Esophagus squamous epithelium (tissue), 5 donors: ENCODE results near the gene TRIM72. TPM values are rescaled to one million over a fixed set of nuclear protein-coding genes. Genes with fewer than 3 reads are reported as not detected.
"Not testable (repeated sequence)": the region's sequence is repeated elsewhere in the genome, so short reads cannot be mapped to it uniquely, and the experiment has no call there.

Experiments used
- DNase-seq: peaks from one replicate; lab custom pipeline; 2025; lab: John Stamatoyannopoulos, UW
- H3K27ac ChIP-seq, 4 donors: fragments of 200-600 bp; sonication (generic); one replicate each; pipeline ENCODE4 v1.5.1; 2016 to 2019; ENCODE audit warnings: mild to moderate bottlenecking in 1 of 4
- H3K27me3 ChIP-seq, 4 donors: fragments of 200-600 bp; sonication (generic); 1 replicate in 3 of 4; 2 replicates in 1 of 4; pipeline versions ENCODE4 v1.5.1 to v1.6.0; 2017 to 2021; ENCODE audit warnings: antibody characterized with exemption in 1 of 4
- H3K36me3 ChIP-seq, 3 donors: fragments of 200-600 bp; sonication (generic); one replicate each; pipeline ENCODE4 v1.5.1; 2016 to 2019
- H3K4me1 ChIP-seq, 3 donors: fragments of 200-600 bp; sonication (generic); one replicate each; pipeline ENCODE4 v1.5.1; 2017 to 2019
- H3K4me3 ChIP-seq, 4 donors: fragments of 200-600 bp; sonication (generic); 1 replicate in 3 of 4; 2 replicates in 1 of 4; pipeline ENCODE4 v1.5.1; 2016 to 2019; ENCODE audit warnings: mild to moderate bottlenecking in 2 of 4, moderate library complexity in 1 of 4
- H3K9me3 ChIP-seq, 3 donors: fragments of 200-600 bp; sonication (generic); one replicate each; pipeline ENCODE4 v1.5.1; 2016 to 2019
- CTCF ChIP-seq, 6 experiments: fragments of 450-650 bp in 4 of 6; fragments of 200-600 bp in 2 of 6; sonication (generic) in 2 of 6; IDR thresholded peaks; one replicate each; pipeline ENCODE4 v1.5.1; 2016 to 2019; ENCODE audit warnings: antibody characterized with exemption in 6 of 6, mild to moderate bottlenecking in 4 of 6, moderate library complexity in 4 of 6
- POLR2A ChIP-seq, 4 donors: fragments of 450-650 bp; IDR thresholded peaks; one replicate each; pipeline ENCODE4 v1.6.1; 2017; ENCODE audit warnings: antibody characterized with exemption in 4 of 4, mild to moderate bottlenecking in 4 of 4, moderate library complexity in 3 of 4
- WGBS, 2 donors: methylation state at CpG; one replicate each; pipeline ENCODE4 v1.1.5; 2018; 5-methylcytosine and 5-hydroxymethylcytosine counted together
- intact Hi-C: fragments of 100-400 bp; cut with DNase I; formaldehyde crosslinking; loops from one replicate; pipeline ENCODE4 v1.15.0; 2022
- total RNA-seq, 4 donors: library from RNA; depleted of rRNA; stranded (reverse); fragments of >200 nt; gene quantifications; one replicate each; pipeline ENCODE4 v1.1.0, GENCODE V29; 2016
- donor health status: DM: yes; HTN: yes; CAD: no.

TRIM72 gene
- total RNA-seq, 4 donors from 2014 or later: not detected

GRCh38 chr16:31238041-31238440 lies 24.1 kb downstream of the TRIM72 start:
- peaks cover 0 to 55% (median 0%) of the 10 kb centered on the region in 4 donors for H3K27me3 ChIP-seq
- TF ChIP-seq CTCF (IDR thresholded peaks at IDR 0.05) (no peak), POLR2A (IDR thresholded peaks at IDR 0.05) (no peak)
- peaks cover 0 to 9% (median 3%) of the 10 kb centered on the region in 3 donors for H3K4me1 ChIP-seq
- H3K9me3 ChIP-seq: peaks cover 0 to 7% (median 7%) of the 10 kb centered on the region in 3 donors
- 85 to 86% methylated on average over 4 of the region's 4 CpGs for WGBS, 2 donors
- intact Hi-C loops: no loop called here
- H3K27ac ChIP-seq: no peak overlapping the region
- H3K36me3 ChIP-seq: no peaks in the 10 kb centered on the region
- no peak for DNase-seq
- no peak overlapping the region for H3K4me3 ChIP-seq

GRCh38 chr16:31242206-31242605 lies 28.3 kb downstream of the TRIM72 start:
- intact Hi-C loops: no loop called here
- TF ChIP-seq CTCF (IDR thresholded peaks at IDR 0.05) (no peak), POLR2A (IDR thresholded peaks at IDR 0.05) (no peak)
- Histone ChIP-seq H3K36me3 (no peaks in the 10 kb centered on the region), H3K27ac (no peak overlapping the region), H3K9me3 (no peaks in the 10 kb centered on the region), H3K27me3 (peaks cover 0 to 56% (median 0%) of the 10 kb centered on the region in 4 donors), H3K4me1 (peaks cover 0 to 9% (median 3%) of the 10 kb centered on the region in 3 donors), H3K4me3 (no peak overlapping the region)
- WGBS, 2 donors: 24 to 31% methylated on average over 6 of the region's 6 CpGs
- DNase-seq: no peak

GRCh38 chr16:31243734-31244670 lies 30.1 kb downstream of the TRIM72 start:
- H3K36me3 ChIP-seq: no peaks in the 10 kb centered on the region
- intact Hi-C loops: no loop called here
- H3K27ac ChIP-seq: no peak overlapping the region
- H3K4me1 ChIP-seq: peaks cover 0 to 21% (median 3%) of the 10 kb centered on the region in 3 donors
- H3K4me3 ChIP-seq: no peak overlapping the region
- peaks cover 0 to 64% (median 0%) of the 10 kb centered on the region in 4 donors for H3K27me3 ChIP-seq
- no peak for DNase-seq
- no peak for TF ChIP-seq CTCF (IDR thresholded peaks at IDR 0.05)
- TF ChIP-seq POLR2A (IDR thresholded peaks at IDR 0.05): no peak
- WGBS, 2 donors: 58 to 70% methylated on average over 8 to 9 of the region's 9 CpGs
- no peaks in the 10 kb centered on the region for H3K9me3 ChIP-seq

GRCh38 chr16:31245598-31245997 lies 31.7 kb downstream of the TRIM72 start:
- intact Hi-C loops, H3K27ac ChIP-seq, H3K9me3 ChIP-seq, DNase-seq, H3K4me3 ChIP-seq, H3K36me3 ChIP-seq: not testable (repeated sequence)
- peaks cover 0 to 21% (median 3%) of the 10 kb centered on the region in 3 donors for H3K4me1 ChIP-seq
- 65 to 89% methylated on average over 8 of the region's 8 CpGs for WGBS, 2 donors
- peaks cover 0 to 51% (median 0%) of the 10 kb centered on the region in 4 donors for H3K27me3 ChIP-seq

- H3K27ac ChIP-seq: no peak overlapping the region
- WGBS, 2 donors: 90 to 93% methylated on average over 3 of the region's 3 CpGs
- peaks cover 0 to 51% (median 0%) of the 10 kb centered on the region in 4 donors for H3K27me3 ChIP-seq
- DNase-seq: no peak
- no peaks in the 10 kb centered on the region for H3K36me3 ChIP-seq
- intact Hi-C loops: no loop called here
- TF ChIP-seq POLR2A (IDR thresholded peaks at IDR 0.05) (no peak), CTCF (IDR thresholded peaks at IDR 0.05) (no peak)
- H3K9me3 ChIP-seq: no peaks in the 10 kb centered on the region
- peaks cover 0 to 21% (median 3%) of the 10 kb centered on the region in 3 donors for H3K4me1 ChIP-seq
- no peak overlapping the region for H3K4me3 ChIP-seq
Observed at GRCh38 chr16:31246296-31246695, 32.4 kb downstream of the TRIM72 start.
